GM10266 (cell line): ENCODE measurements around the gene IGF1.

Experiments used
- DNase-seq: peaks from one replicate; pipeline ENCODE4 v3.0.0; 2012; ENCODE audit errors: extremely low spot score
- TF ChIP-seq, protein P1 (sequence below): IDR thresholded peaks from 2 replicates; pipeline ENCODE4 v1.5.1; 2012; ENCODE audit warnings: mild to moderate bottlenecking, low read depth; ENCODE audit not compliant: control insufficient read depth, insufficient read depth; ENCODE audit errors: missing control alignments

Gene IGF1

DNA sequence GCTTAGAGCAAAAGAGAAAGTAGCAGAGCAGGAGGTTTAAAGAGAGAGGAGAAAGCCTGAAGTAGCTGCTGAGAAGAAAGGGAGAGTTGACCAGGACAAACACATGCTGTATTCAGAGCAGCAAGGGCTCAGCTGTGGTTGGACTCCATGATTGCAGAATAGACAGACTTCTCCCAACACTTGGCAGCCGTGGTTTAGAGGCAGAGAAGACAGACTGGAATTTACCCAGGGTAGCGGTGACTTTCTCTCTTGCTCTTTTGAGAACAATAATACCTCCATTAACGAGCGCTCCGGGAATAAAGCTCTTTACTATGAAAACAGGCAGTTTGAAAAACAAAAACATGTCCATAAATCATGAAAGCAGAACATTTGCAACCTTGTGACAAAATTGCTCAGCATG lies 21.4 kb upstream of the IGF1 start:
- TF ChIP-seq, protein P1, sequence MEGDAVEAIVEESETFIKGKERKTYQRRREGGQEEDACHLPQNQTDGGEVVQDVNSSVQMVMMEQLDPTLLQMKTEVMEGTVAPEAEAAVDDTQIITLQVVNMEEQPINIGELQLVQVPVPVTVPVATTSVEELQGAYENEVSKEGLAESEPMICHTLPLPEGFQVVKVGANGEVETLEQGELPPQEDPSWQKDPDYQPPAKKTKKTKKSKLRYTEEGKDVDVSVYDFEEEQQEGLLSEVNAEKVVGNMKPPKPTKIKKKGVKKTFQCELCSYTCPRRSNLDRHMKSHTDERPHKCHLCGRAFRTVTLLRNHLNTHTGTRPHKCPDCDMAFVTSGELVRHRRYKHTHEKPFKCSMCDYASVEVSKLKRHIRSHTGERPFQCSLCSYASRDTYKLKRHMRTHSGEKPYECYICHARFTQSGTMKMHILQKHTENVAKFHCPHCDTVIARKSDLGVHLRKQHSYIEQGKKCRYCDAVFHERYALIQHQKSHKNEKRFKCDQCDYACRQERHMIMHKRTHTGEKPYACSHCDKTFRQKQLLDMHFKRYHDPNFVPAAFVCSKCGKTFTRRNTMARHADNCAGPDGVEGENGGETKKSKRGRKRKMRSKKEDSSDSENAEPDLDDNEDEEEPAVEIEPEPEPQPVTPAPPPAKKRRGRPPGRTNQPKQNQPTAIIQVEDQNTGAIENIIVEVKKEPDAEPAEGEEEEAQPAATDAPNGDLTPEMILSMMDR = no peak
- DNase-seq = no peak

DNA sequence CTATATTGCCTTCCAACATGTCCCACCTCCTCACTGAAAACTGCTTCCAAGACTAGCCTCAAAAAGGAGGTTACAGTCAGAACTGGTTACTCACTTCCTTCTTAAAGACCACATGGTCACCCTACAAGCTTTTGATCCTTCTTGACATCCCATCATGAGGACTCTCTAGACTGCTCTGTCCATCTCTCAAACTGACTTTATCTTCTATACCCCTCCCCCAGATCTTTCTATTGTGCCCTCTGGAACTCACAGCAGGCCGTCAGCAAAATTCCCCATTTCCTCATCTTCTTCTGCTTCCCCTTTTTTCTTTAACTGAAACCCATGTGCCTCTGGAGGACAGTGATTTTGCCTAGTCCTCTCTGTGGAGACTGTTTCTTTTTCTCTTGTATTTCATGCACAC lies 18.1 kb upstream of the IGF1 start:
- TF ChIP-seq, protein P1 = no peak
- DNase-seq = no peak

DNA sequence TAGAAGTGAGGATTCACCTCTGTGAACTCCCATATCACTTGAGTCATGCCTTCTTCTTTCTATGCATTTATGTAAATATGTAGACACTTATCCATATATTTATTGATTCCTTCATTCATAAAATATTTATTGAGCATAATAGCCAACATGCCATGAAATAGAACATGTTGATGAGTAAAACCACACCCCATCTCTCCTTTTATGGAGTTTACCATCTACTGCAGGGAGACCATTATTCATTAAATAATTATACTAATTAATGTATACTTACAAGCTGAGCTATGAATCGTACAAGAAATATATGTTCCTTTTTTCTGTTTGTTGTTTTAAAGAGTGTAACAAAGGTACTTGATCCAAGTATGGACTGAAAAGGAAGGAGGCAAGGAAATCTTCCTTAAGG lies 17.4 kb upstream of the IGF1 start:
- TF ChIP-seq, protein P1 = no peak

DNA sequence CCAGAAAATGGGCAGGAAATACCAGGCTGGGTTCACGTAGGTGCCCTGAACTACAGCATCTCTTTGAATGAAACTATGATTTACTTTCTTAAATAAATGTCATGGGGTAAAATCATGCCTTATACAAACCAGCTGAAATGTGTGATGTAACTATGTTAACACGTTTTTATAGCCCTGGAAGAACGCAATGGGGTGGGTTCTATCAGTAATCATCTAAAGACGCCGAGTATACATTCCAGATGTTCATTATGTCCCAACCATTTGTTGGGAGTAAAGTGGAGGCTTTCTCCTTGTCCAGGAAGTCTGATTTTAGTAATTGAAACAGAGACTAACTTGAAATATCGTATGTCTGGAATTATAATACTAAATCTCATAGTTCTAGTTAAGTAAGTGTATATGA lies 16.2 kb upstream of the IGF1 start:
- TF ChIP-seq, protein P1 = no peak
- DNase-seq = no peak

More for the DNA sequence above, 17.4 kb upstream of the IGF1 start:
- DNase-seq = no peak

DNA sequence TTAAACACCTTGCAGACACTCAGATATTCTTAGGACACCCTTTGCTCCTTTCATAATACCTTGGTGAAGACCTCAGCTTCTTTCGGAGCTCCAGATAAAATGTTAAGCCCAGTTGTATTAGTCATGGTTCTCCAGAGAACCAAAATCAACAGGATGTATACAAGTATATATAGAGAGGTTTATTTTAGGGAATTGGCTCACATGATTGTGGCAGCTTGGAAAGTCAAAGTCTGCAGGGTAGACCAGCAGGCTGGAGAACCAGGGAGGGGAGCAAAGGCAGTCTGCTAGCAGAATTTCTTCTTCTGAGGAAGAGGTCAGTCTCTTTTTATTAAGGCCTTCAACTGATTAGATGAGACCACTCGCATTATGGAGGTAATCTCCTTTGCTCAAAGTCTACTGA lies 6.9 kb upstream of the IGF1 start:
- no peak for DNase-seq
- TF ChIP-seq, protein P1 = no peak

DNA sequence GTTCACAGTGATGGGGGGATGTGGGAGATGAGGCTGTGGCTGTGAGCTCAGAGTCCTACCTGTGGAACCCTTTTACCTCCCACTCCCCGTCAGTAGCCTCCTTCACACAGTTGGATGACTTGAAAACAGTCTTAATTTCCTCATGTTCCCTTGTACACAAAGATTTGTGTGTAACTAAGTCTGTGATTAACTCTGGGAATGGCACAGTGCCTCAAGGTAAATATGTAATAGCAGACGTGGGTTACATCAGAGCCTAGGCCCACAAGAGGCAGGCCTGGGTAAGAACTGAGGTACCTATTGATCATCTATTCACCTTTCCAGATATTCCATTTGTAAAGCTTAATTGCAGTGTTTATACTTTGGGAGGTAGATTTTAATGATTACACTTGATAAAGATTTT lies 5.8 kb upstream of the IGF1 start:
- TF ChIP-seq, protein P1 = no peak
- no peak for DNase-seq

DNA sequence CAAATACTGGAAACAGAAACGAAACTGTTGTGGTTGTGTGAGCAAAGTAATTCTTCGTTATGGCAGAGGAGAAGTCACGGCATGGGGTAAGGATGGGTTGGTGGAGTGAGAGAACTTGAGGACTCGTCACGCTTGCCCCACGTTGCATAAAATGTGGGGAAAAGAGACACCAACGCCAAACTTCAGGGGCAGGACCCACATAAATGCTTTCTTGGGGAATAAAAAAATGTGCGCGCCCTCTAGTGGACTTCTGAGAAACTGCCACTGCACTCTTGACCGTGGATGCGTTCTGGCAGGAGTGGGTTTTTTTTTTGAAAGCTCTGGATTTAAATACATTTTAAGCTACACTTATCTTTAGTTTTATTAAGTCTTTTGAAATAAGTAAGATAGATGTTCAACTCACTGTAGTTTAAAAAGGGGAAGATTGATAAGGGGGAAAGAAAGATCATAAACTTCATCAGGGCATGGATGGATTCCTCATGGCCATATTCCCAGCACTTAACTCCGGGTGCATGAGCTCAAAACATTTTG lies 4.1 kb upstream of the IGF1 start:
- peak; percentile 43 for DNase-seq
- TF ChIP-seq, protein P1 = peak; percentile 73
